OCI-LY3 (cell line): ENCODE data around the gene ARHGAP15.

Experiments
- H2AFZ ChIP-seq: fragments of 200-600, 300-600 bp; shearing (Covaris generic); 2 replicates; pipeline ENCODE4 v1.6.0; 2014; ENCODE audit warnings: antibody characterized with exemption, low read depth, low read length
- H3K27ac ChIP-seq: fragments of 200-600, 300-600 bp; sonication (generic); 2 replicates; pipeline ENCODE4 v1.5.1; 2014; ENCODE audit warnings: mild to moderate bottlenecking, low read length, moderate library complexity, mixed read lengths
- H3K27me3 ChIP-seq: fragments of 200-600, 300-600 bp; sonication (generic); 2 replicates; pipeline ENCODE4 v1.6.1; 2014; ENCODE audit warnings: low read depth, low read length, mixed read lengths
- H3K36me3 ChIP-seq: fragments of 200-600, 300-600 bp; sonication (generic); replicated peaks from 2 replicates; pipeline ENCODE3; 2014; ENCODE audit warnings: low read depth, low read length, mixed read lengths
- H3K4me1 ChIP-seq: fragments of 300-600, 200-600 bp; sonication (generic); 2 replicates; pipeline ENCODE4 v1.6.1; 2014; ENCODE audit warnings: low read length, mixed read lengths
- H3K4me2 ChIP-seq: fragments of 200-600, 300-600 bp; sonication (generic); 2 replicates; pipeline ENCODE4 v1.6.1; 2014; ENCODE audit warnings: low read length, mixed read lengths
- H3K4me3 ChIP-seq: fragments of 300-600, 200-600 bp; sonication (generic); 2 replicates; pipeline ENCODE4 v1.5.1; 2014; ENCODE audit warnings: antibody characterized with exemption, mild to moderate bottlenecking, low read length, moderate library complexity
- H3K79me2 ChIP-seq: fragments of 300-600, 200-600 bp; shearing (Covaris generic); 2 replicates; pipeline ENCODE4 v1.6.1; 2014; ENCODE audit warnings: mild to moderate bottlenecking, low read length, mixed read lengths
- H3K9ac ChIP-seq: fragments of 300-600, 200-600 bp; shearing (Covaris generic); 2 replicates; pipeline ENCODE4 v1.6.0; 2014; ENCODE audit warnings: mild to moderate bottlenecking, low read length, moderate library complexity
- H3K9me3 ChIP-seq: fragments of 200-600, 300-600 bp; shearing (Covaris generic); 2 replicates; pipeline ENCODE4 v1.6.1; 2014; ENCODE audit warnings: low read length, mixed read lengths; ENCODE audit not compliant: insufficient read depth
- H4K20me1 ChIP-seq: fragments of 200-600, 300-600 bp; sonication (generic); 2 replicates; pipeline ENCODE4 v1.6.1; 2016; ENCODE audit warnings: low read length, mixed read lengths; ENCODE audit not compliant: insufficient read depth
- EZH2phosphoT487 ChIP-seq: fragments of 200-600 bp; shearing (Covaris generic); IDR thresholded peaks from 2 replicates; pipeline ENCODE4 v1.6.1; 2018; ENCODE audit warnings: antibody characterized with exemption, mixed run types, low read depth
- TF ChIP-seq, protein P1 (sequence below): fragments of 200-600, 300-600 bp; sonication (generic); IDR thresholded peaks from 2 replicates; pipeline ENCODE4 v1.5.1; 2014; ENCODE audit warnings: antibody characterized with exemption, low read length, low read depth

Gene ARHGAP15

DNA sequence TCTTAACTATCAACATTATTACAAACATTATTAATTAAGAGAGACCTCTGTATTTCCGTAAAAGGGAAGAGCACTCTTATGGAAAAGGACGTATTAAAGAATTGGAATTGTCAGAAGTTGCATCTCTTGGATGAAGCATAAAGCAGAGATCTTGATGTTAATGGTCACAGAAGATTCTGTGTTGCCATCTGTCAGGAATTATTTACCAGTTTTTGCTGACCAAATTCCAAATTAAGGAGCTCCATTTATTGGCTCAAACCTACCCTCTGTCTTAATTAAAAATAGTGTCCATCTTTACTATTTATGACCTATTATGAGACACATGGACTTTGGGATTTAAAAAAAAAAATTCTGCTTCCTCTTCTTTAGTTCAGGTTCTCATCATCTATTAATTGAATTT, 232.1 kb downstream of the ARHGAP15 start:
- Histone ChIP-seq H3K27me3 (no peaks in the 10 kb centered on the region), H3K9ac (no peak overlapping the region), H3K79me2 (no peaks in the 10 kb centered on the region), H4K20me1 (0 out of 2 replicates have a peak, but pooled peaks cover 6% of the 10 kb centered on the region), H3K36me3 (no peaks in the 10 kb centered on the region), H2AFZ (no peak overlapping the region), H3K4me3 (no peak overlapping the region), H3K4me2 (no peak overlapping the region), H3K27ac (no peak overlapping the region), H3K4me1 (no peaks in the 10 kb centered on the region), H3K9me3 (no peaks in the 10 kb centered on the region)
- TF ChIP-seq EZH2phosphoT487 = no peak
- TF ChIP-seq, protein P1, sequence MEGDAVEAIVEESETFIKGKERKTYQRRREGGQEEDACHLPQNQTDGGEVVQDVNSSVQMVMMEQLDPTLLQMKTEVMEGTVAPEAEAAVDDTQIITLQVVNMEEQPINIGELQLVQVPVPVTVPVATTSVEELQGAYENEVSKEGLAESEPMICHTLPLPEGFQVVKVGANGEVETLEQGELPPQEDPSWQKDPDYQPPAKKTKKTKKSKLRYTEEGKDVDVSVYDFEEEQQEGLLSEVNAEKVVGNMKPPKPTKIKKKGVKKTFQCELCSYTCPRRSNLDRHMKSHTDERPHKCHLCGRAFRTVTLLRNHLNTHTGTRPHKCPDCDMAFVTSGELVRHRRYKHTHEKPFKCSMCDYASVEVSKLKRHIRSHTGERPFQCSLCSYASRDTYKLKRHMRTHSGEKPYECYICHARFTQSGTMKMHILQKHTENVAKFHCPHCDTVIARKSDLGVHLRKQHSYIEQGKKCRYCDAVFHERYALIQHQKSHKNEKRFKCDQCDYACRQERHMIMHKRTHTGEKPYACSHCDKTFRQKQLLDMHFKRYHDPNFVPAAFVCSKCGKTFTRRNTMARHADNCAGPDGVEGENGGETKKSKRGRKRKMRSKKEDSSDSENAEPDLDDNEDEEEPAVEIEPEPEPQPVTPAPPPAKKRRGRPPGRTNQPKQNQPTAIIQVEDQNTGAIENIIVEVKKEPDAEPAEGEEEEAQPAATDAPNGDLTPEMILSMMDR = no peak

DNA sequence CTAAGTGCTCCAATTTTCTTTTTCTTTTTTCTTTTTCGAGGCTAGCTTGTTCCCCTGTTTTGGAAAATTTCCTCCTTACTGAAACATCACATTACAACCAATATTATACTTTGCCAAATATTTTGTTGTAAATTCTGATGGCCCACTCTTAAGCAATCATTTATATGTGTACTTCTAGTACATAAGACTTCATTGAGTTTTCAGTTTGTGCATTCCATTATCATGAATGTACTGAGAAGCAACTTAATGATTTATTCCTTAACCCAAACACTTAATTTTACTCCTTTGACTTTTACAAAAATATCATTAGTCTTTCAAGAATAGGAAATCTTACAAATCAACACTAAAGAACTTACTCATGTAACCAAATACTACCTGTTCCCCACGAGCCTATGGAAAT, 242.4 kb downstream of the ARHGAP15 start:
- H3K36me3 ChIP-seq = no peaks in the 10 kb centered on the region
- H3K27ac ChIP-seq = no peak overlapping the region
- H3K4me3 ChIP-seq = no peak overlapping the region
- no peak overlapping the region for H2AFZ ChIP-seq
- no peaks in the 10 kb centered on the region for H3K79me2 ChIP-seq
- H3K27me3 ChIP-seq = no peaks in the 10 kb centered on the region
- H3K9ac ChIP-seq = no peak overlapping the region
- H3K4me2 ChIP-seq = no peak overlapping the region
- TF ChIP-seq EZH2phosphoT487 = no peak
- TF ChIP-seq, protein P1 = no peak
- no peaks in the 10 kb centered on the region; the same call in 1 of the 2 replicates for H4K20me1 ChIP-seq
- H3K9me3 ChIP-seq = no peaks in the 10 kb centered on the region
- H3K4me1 ChIP-seq = no peaks in the 10 kb centered on the region

DNA sequence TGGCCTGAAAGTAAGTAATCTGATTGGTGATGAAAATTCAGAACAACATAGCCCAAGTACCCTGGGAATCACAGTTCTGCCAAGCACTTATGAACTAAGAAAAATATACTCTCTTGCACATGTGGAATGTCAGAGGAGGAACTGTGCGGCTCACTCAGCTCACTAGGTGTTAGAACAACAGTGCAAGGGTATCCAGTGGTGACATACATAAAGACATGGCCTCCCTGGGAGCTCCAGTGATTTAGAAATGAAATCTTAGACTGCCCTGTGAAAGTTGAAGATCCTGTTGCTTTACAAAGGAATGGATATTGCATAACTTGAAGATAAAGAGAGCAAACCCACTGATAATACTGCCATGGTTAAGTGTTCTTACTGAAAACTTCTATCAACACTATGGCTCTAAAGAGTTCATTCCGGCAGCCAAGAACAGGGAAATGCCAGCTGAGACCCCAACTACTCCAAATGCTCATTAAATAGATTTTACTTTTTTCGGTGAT, 246.2 kb downstream of the ARHGAP15 start:
- TF ChIP-seq, protein P1 = no peak
- TF ChIP-seq EZH2phosphoT487 = no peak
- H3K4me2 ChIP-seq = no peak overlapping the region
- H3K36me3 ChIP-seq = no peaks in the 10 kb centered on the region
- no peaks in the 10 kb centered on the region for H3K27me3 ChIP-seq
- no peak overlapping the region for H3K4me3 ChIP-seq
- no peaks in the 10 kb centered on the region for H3K79me2 ChIP-seq
- H3K9ac ChIP-seq = no peak overlapping the region
- H3K9me3 ChIP-seq = no peaks in the 10 kb centered on the region
- no peaks in the 10 kb centered on the region; the same call in 1 of the 2 replicates for H4K20me1 ChIP-seq
- H3K4me1 ChIP-seq = no peaks in the 10 kb centered on the region
- H2AFZ ChIP-seq = no peak overlapping the region
- no peak overlapping the region for H3K27ac ChIP-seq

DNA sequence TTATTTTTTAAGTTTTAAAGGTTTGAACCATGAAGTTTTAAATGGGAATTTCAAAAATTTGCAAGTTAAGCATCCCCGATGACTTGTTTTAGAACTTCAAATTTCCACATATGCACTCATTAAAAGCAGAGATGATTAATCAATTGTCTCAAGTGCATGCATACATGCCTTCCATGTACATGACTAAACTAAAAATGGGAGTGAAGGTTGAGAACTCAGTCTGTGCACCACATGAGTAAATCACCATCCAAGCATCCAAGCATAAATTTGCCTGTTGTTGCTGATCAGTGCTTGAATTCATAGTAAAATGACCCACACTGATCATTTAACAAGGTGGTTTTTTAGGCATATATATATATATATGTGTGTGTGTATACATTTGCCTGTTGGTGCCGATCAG, 249.8 kb downstream of the ARHGAP15 start:
- Histone ChIP-seq H3K27ac (no peak overlapping the region), H3K9ac (no peak overlapping the region), H2AFZ (no peak overlapping the region), H3K4me3 (no peak overlapping the region), H3K79me2 (no peaks in the 10 kb centered on the region), H3K27me3 (no peaks in the 10 kb centered on the region), H4K20me1 (no peaks in the 10 kb centered on the region), H3K36me3 (no peaks in the 10 kb centered on the region), H3K4me2 (no peak overlapping the region), H3K4me1 (no peaks in the 10 kb centered on the region), H3K9me3 (no peaks in the 10 kb centered on the region)
- TF ChIP-seq EZH2phosphoT487 = no peak
- TF ChIP-seq, protein P1 = no peak
